DND-41 (cell line): Measurements from ENCODE around the gene SHB.

Experiments
- ATAC-seq: fragments of 200-7000 bp; cut with Tn5 transposase; 3 replicates; pipeline ENCODE4 v1.9.1; 2021; ENCODE audit warnings: low read depth; ENCODE audit not compliant: insufficient read depth
- DNase-seq: peaks from one replicate; pipeline ENCODE4 v3.0.0-alpha.2; 2020
- H2AFZ ChIP-seq: 2 replicates; pipeline ENCODE4 v1.6.0; 2012; ENCODE audit warnings: low read depth, low read length
- H3K27ac ChIP-seq: 2 replicates; pipeline ENCODE4 v1.5.1; 2012; ENCODE audit warnings: low read length, inconsistent platforms
- H3K27me3 ChIP-seq: fragments of 200-600 bp; sonication (generic); 2 replicates; pipeline ENCODE4 v1.6.0; 2012; ENCODE audit warnings: low read length, mild to moderate bottlenecking, inconsistent platforms; ENCODE audit not compliant: insufficient read depth, poor library complexity
- H3K36me3 ChIP-seq: 2 replicates; pipeline ENCODE4 v1.5.1; 2012; ENCODE audit warnings: low read length, inconsistent platforms; ENCODE audit not compliant: insufficient read depth
- H3K4me1 ChIP-seq: 2 replicates; pipeline ENCODE4 v1.5.1; 2012; ENCODE audit warnings: mild to moderate bottlenecking, low read length; ENCODE audit not compliant: insufficient read depth
- H3K4me2 ChIP-seq: 2 replicates; pipeline ENCODE4 v1.6.0; 2012; ENCODE audit warnings: mild to moderate bottlenecking, moderate library complexity, low read length, inconsistent platforms; ENCODE audit not compliant: insufficient read depth
- H3K4me3 ChIP-seq, 2 experiments: fragments of 200-600 bp in 1 of 2; shearing (Covaris generic) in 1 of 2; 2 replicates each; pipeline ENCODE4 v1.5.1; 2012 to 2016; ENCODE audit warnings: inconsistent platforms in 2 of 2, low read length in 2 of 2, mild to moderate bottlenecking in 2 of 2, low read depth in 1 of 2, moderate library complexity in 1 of 2
- H3K79me2 ChIP-seq: 2 replicates; pipeline ENCODE4 v1.6.0; 2012; ENCODE audit warnings: low read length, inconsistent platforms; ENCODE audit not compliant: insufficient read depth
- H3K9ac ChIP-seq: 2 replicates; pipeline ENCODE4 v1.6.0; 2012; ENCODE audit warnings: low read depth, mild to moderate bottlenecking, inconsistent platforms, low read length, moderate library complexity
- H3K9me3 ChIP-seq: 2 replicates; pipeline ENCODE4 v1.5.1; 2012; ENCODE audit warnings: low read length, moderate library complexity, mild to moderate bottlenecking, inconsistent platforms; ENCODE audit not compliant: insufficient read depth, severe bottlenecking
- H4K20me1 ChIP-seq: 2 replicates; pipeline ENCODE4 v1.6.0; 2012; ENCODE audit warnings: low read length; ENCODE audit not compliant: insufficient read depth
- EZH2 ChIP-seq: IDR thresholded peaks from 3 replicates; pipeline ENCODE4 v1.6.1; 2012; ENCODE audit warnings: borderline replicate concordance, low read depth, mild to moderate bottlenecking, moderate library complexity, low read length, inconsistent platforms; ENCODE audit not compliant: severe bottlenecking
- TF ChIP-seq, protein P1 (sequence below): IDR thresholded peaks from 2 replicates; pipeline ENCODE4 v1.5.1; 2012; ENCODE audit warnings: borderline replicate concordance, low read length, moderate library complexity, mild to moderate bottlenecking; ENCODE audit not compliant: poor library complexity, severe bottlenecking; ENCODE audit errors: extremely low read depth

Gene SHB

DNA sequence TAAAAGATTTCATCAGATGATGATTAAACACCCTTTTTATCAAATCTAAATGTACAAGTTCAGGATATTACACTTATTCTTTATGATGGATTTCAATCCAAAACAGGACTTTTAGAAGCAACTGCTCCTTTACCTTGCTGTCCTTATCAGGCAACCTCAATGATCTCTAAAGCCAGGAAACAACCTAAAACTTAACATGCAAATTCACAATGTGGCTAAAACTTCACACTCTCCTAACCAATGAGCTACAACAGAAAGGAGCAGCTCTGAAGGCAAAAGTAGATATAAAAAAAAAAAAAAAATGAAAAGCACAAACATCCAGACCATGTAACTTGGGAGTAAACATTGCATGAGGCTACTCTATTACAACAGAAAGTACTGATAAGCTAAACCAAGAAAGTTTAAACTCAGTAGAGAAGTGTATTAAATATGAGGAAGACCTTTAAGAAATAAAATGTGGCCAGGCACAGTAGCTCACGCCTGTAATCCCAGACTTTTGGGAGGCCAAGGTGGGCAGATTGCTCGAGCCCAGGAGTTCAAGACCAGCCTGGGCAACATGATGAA, 188.0 kb downstream of the SHB start:
- H3K9ac ChIP-seq = no peak overlapping the region
- no peaks in the 10 kb centered on the region for H3K4me1 ChIP-seq
- H3K79me2 ChIP-seq = no peaks in the 10 kb centered on the region
- H3K9me3 ChIP-seq = peaks cover 6% of the 10 kb centered on the region
- H4K20me1 ChIP-seq = no peaks in the 10 kb centered on the region
- no peak overlapping the region for H3K4me2 ChIP-seq
- peaks cover 17% of the 10 kb centered on the region for H3K36me3 ChIP-seq
- H3K27me3 ChIP-seq = no peaks in the 10 kb centered on the region
- no peak for TF ChIP-seq EZH2
- no peak overlapping the region for H2AFZ ChIP-seq
- no peak overlapping the region for H3K4me3 ChIP-seq
- DNase-seq (no peak), ATAC-seq (no peak)
- H3K27ac ChIP-seq = no peak overlapping the region

DNA sequence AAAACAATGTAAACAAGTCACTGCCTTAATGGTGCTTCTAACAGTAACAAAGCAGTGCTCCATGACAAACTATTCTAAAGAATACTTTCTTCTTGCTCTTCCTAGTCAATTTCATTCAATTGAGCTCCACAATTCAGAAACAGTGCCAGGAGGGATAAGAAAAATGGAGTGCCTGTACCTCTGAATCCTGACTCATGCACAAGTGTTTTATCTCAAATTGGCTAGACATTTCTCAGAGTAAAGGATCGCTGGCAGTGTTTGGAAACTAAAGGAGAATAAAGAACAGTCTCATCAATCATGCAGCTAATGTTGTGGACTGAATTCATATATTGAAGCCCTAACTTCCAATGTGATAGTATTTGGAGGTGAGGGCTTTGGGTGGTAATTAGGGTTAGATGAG, 192.7 kb downstream of the SHB start:
- Histone ChIP-seq H3K79me2 (no peaks in the 10 kb centered on the region), H2AFZ (no peak overlapping the region), H3K9me3 (peaks cover 6% of the 10 kb centered on the region), H4K20me1 (no peaks in the 10 kb centered on the region), H3K4me2 (no peak overlapping the region), H3K4me3 (no peak overlapping the region), H3K9ac (no peak overlapping the region), H3K36me3 (peaks cover 17% of the 10 kb centered on the region), H3K27ac (no peak overlapping the region), H3K4me1 (no peaks in the 10 kb centered on the region), H3K27me3 (no peaks in the 10 kb centered on the region)
- DNase-seq (no peak), ATAC-seq (no peak)
- no peak for TF ChIP-seq EZH2
- TF ChIP-seq, protein P1, sequence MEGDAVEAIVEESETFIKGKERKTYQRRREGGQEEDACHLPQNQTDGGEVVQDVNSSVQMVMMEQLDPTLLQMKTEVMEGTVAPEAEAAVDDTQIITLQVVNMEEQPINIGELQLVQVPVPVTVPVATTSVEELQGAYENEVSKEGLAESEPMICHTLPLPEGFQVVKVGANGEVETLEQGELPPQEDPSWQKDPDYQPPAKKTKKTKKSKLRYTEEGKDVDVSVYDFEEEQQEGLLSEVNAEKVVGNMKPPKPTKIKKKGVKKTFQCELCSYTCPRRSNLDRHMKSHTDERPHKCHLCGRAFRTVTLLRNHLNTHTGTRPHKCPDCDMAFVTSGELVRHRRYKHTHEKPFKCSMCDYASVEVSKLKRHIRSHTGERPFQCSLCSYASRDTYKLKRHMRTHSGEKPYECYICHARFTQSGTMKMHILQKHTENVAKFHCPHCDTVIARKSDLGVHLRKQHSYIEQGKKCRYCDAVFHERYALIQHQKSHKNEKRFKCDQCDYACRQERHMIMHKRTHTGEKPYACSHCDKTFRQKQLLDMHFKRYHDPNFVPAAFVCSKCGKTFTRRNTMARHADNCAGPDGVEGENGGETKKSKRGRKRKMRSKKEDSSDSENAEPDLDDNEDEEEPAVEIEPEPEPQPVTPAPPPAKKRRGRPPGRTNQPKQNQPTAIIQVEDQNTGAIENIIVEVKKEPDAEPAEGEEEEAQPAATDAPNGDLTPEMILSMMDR = no peak

DNA sequence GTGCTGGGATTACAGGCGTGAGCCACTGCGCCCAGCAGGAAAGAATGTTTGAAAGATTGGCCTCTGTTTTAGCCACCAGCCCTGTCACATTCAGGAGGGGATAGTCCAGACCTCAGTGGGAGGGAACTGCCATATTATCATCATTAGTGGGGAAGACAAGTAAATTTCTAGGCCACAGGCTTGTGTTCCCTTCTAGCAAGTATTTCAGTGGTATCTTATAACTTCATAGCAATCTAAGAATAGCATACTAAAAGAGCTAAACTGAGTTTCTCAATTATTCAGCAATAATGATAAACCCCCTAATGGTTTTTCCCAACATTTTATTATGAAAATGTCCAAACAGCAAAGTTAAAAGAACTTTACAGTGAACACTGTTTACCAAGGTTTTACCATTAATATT, 195.1 kb downstream of the SHB start:
- no peak for DNase-seq
- no peak overlapping the region for H3K4me3 ChIP-seq
- no peak for TF ChIP-seq EZH2
- TF ChIP-seq, protein P1 = no peak

DNA sequence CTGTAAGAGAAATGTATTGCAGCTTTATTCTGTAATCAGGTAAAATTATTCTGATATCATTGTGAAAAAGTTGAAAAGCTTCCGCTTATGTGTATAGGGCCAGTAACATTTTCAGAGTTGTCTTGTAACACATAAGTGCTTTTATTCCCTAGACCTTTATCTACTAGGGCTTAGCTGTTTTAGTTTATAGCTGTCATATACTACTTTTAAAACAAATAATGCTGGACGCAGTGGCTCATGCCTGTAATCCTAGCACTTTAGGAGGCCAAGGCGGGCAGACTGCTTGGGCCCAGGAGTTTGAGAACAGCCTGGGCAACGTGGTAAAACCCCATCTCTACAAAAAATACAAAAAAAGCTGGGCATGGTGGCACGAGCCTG, 198.2 kb downstream of the SHB start:
- no peak overlapping the region for H3K9ac ChIP-seq
- no peak overlapping the region for H3K27ac ChIP-seq
- no peak for DNase-seq
- H2AFZ ChIP-seq = no peak overlapping the region
- no peaks in the 10 kb centered on the region; the same call in 1 of the 2 replicates for H3K36me3 ChIP-seq
- no peaks in the 10 kb centered on the region for H3K79me2 ChIP-seq
- no peaks in the 10 kb centered on the region for H3K4me1 ChIP-seq
- no peak for ATAC-seq
- no peak overlapping the region for H3K4me2 ChIP-seq
- H3K4me3 ChIP-seq = no peak overlapping the region
- TF ChIP-seq, protein P1 = no peak
- no peak for TF ChIP-seq EZH2
- H4K20me1 ChIP-seq = no peaks in the 10 kb centered on the region
- no peaks in the 10 kb centered on the region for H3K9me3 ChIP-seq
- no peaks in the 10 kb centered on the region for H3K27me3 ChIP-seq

More for the DNA sequence above, 195.1 kb downstream of the SHB start:
- Histone ChIP-seq H3K36me3 (peaks cover 12% of the 10 kb centered on the region), H3K4me2 (no peak overlapping the region), H3K9ac (no peak overlapping the region), H3K9me3 (peaks cover 6% of the 10 kb centered on the region), H3K27me3 (no peaks in the 10 kb centered on the region), H3K4me1 (no peaks in the 10 kb centered on the region), H4K20me1 (no peaks in the 10 kb centered on the region), H3K79me2 (no peaks in the 10 kb centered on the region), H2AFZ (no peak overlapping the region), H3K27ac (no peak overlapping the region)
- ATAC-seq = no peak
